ENCODE results near the gene ASAP2.

- TF ChIP-seq CTCF (IDR thresholded peaks at IDR 0.05) = no peak
- peak in 2 of 3 donors; percentile 33 to 60 for TF ChIP-seq POLR2AphosphoS5 (IDR thresholded peaks at IDR 0.05)
- no peak for TF ChIP-seq EP300 (IDR thresholded peaks at IDR 0.05; ENCODE audit: low read depth)
- TF ChIP-seq POLR2A (IDR thresholded peaks at IDR 0.05) = peak; percentile 62
Observed at GRCh38 chr2:9207641-9208311, 1.2 kb downstream of the ASAP2 start.

Measured in transverse colon (tissue), 4 donors.